ENCODE results near the gene PEPD. TPM values are rescaled to one million over a fixed set of nuclear protein-coding genes. Genes with fewer than 3 reads are reported as not detected.

The PEPD gene
- total RNA-seq, 2 experiments from 2014 or later = 17.5 to 23.0 TPM

- ATAC-seq (ENCODE audit: poor library complexity) (no peak), DNase-seq (no peak)
- Histone ChIP-seq H3K4me1 (ENCODE audit: insufficient read depth, low read length) (no peaks in the 10 kb centered on the region), H3K27me3 (ENCODE audit: control insufficient read depth in 1 of 2, insufficient read depth in 2 of 2, low read length in 2 of 2) (no peaks in the 10 kb centered on the region), H3K4me3 (ENCODE audit: low read length) (no peak overlapping the region), H3K27ac (ENCODE audit: low read depth in 1 of 2, low read length in 2 of 2) (no peak overlapping the region), H3K36me3 (ENCODE audit: insufficient read depth, low read length) (peaks cover 7% of the 10 kb centered on the region), H3K9me3 (ENCODE audit: control insufficient read depth in 1 of 2, insufficient read depth in 1 of 2, low read length in 2 of 2) (no peaks in the 10 kb centered on the region)
- no peak for TF ChIP-seq CTCF (IDR thresholded peaks at IDR 0.05)
- CTCF ChIA-PET = no interaction called here
- Mint-ChIP-seq H3K4me3 (no peak overlapping the region), H3K27ac (no peak overlapping the region), H3K27me3 (no peaks in the 10 kb centered on the region), H3K36me3 (ENCODE audit: low read depth) (peaks cover 14% of the 10 kb centered on the region), H3K4me1 (ENCODE audit: low read depth) (no peaks in the 10 kb centered on the region), H3K9me3 (no peaks in the 10 kb centered on the region)
- intact Hi-C loops (cut with DNase I, micrococcal nuclease) = no loop called here
- POLR2A ChIA-PET = no interaction called here
Measured at GRCh38 chr19:33465834-33466233, 55.8 kb downstream of the PEPD start.

GRCh38 chr19:33465371-33465770 is 56.2 kb downstream of the PEPD start:
- Histone ChIP-seq H3K4me1 (ENCODE audit: insufficient read depth, low read length) (no peaks in the 10 kb centered on the region), H3K36me3 (ENCODE audit: insufficient read depth, low read length) (peaks cover 7% of the 10 kb centered on the region), H3K27ac (ENCODE audit: low read depth in 1 of 2, low read length in 2 of 2) (no peak overlapping the region), H3K27me3 (ENCODE audit: control insufficient read depth in 1 of 2, insufficient read depth in 2 of 2, low read length in 2 of 2) (no peaks in the 10 kb centered on the region), H3K9me3 (ENCODE audit: control insufficient read depth in 1 of 2, insufficient read depth in 1 of 2, low read length in 2 of 2) (no peaks in the 10 kb centered on the region), H3K4me3 (ENCODE audit: low read length) (no peak overlapping the region)
- no peaks in the 10 kb centered on the region for H3K4me1 Mint-ChIP-seq (ENCODE audit: low read depth)
- no peak for TF ChIP-seq CTCF (IDR thresholded peaks at IDR 0.05)
- intact Hi-C loops (cut with DNase I, micrococcal nuclease) = no loop called here
- H3K36me3 Mint-ChIP-seq (ENCODE audit: low read depth) = peaks cover 18% of the 10 kb centered on the region
- ChIA-PET CTCF (no interaction called here), POLR2A (no interaction called here)
- H3K27ac Mint-ChIP-seq = no peak overlapping the region
- DNase-seq (peak in 1 of 14 experiments; percentile 8), ATAC-seq (ENCODE audit: poor library complexity) (no peak)
- no peak overlapping the region for H3K4me3 Mint-ChIP-seq
- H3K9me3 Mint-ChIP-seq = no peaks in the 10 kb centered on the region
- H3K27me3 Mint-ChIP-seq = no peaks in the 10 kb centered on the region

- intact Hi-C loops (cut with DNase I, micrococcal nuclease) = no loop called here
- Mint-ChIP-seq H3K4me1 (ENCODE audit: low read depth) (no peaks in the 10 kb centered on the region), H3K9me3 (no peaks in the 10 kb centered on the region), H3K36me3 (ENCODE audit: low read depth) (peaks cover 25% of the 10 kb centered on the region), H3K27me3 (no peaks in the 10 kb centered on the region), H3K27ac (no peak overlapping the region), H3K4me3 (no peak overlapping the region)
- ChIA-PET POLR2A (no interaction called here), CTCF (no interaction called here)
- no peak overlapping the region for H3K27ac ChIP-seq (ENCODE audit: low read depth in 1 of 2, low read length in 2 of 2)
- H3K27me3 ChIP-seq (ENCODE audit: control insufficient read depth in 1 of 2, insufficient read depth in 2 of 2, low read length in 2 of 2) = no peaks in the 10 kb centered on the region
- no peaks in the 10 kb centered on the region for H3K9me3 ChIP-seq (ENCODE audit: control insufficient read depth in 1 of 2, insufficient read depth in 1 of 2, low read length in 2 of 2)
- TF ChIP-seq CTCF (IDR thresholded peaks at IDR 0.05) = no peak
- ATAC-seq (ENCODE audit: poor library complexity) (no peak), DNase-seq (peak in 1 of 14 experiments; percentile 7)
- no peaks in the 10 kb centered on the region for H3K4me1 ChIP-seq (ENCODE audit: insufficient read depth, low read length)
- peaks cover 7% of the 10 kb centered on the region for H3K36me3 ChIP-seq (ENCODE audit: insufficient read depth, low read length)
- H3K4me3 ChIP-seq (ENCODE audit: low read length) = no peak overlapping the region
Measured at GRCh38 chr19:33464733-33465115, 56.9 kb downstream of the PEPD start.

Data from CD4-positive, alpha-beta T cell (primary cell).